Measurements from ENCODE around the gene ZRANB1.
"Not testable (repeated sequence)": the region's sequence is repeated elsewhere in the genome, so short reads cannot be mapped to it uniquely, and the experiment has no call there.

The ZRANB1 gene

DNA sequence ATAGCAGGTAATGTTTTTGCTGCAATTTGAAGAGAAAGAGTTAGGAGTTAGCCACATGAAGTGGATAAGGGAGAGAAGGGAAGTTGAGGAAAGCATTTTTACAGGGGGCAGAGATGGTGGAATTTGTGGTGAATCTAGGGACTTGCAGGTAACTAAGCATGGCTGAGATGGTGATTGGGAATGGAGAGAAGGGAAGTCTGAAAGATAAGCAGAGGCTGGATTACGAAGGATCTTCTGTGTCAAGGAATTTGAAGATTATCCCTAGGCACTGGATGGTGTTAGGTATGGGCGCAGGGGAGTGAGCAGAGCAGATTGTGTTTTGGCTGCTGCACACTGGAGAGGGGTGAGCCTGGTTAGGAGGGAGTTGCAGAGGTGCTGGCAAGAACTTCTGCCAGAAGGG, 25.3 kb downstream of the ZRANB1 start:
- DNase-seq, result no peak

- no peak for DNase-seq
Observed at GRCh38 chr10:124971276-124971675, 29.4 kb downstream of the ZRANB1 start.

DNA sequence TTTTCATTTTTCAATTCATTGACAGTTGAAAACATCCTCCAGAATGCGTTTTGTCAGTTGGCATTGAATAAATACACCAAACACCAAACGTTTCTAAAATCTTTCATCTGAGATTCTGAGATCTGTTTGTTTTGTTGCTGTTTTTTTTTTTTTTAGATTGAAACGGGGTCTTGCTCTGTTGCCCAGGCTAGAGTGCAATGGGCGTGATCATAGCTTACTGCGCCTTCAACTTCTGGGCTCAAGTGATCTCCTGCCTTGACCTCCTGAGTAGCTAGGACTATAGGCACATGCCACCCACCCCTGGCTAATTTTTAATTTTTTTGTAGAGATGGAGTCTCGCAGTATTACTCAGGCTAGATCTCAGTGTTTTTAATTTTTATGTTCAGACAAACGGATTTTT, 30.7 kb downstream of the ZRANB1 start:
- no peak for DNase-seq

GRCh38 chr10:124974131-124974530, 32.2 kb downstream of the ZRANB1 start:
- DNase-seq, result no peak

DNA sequence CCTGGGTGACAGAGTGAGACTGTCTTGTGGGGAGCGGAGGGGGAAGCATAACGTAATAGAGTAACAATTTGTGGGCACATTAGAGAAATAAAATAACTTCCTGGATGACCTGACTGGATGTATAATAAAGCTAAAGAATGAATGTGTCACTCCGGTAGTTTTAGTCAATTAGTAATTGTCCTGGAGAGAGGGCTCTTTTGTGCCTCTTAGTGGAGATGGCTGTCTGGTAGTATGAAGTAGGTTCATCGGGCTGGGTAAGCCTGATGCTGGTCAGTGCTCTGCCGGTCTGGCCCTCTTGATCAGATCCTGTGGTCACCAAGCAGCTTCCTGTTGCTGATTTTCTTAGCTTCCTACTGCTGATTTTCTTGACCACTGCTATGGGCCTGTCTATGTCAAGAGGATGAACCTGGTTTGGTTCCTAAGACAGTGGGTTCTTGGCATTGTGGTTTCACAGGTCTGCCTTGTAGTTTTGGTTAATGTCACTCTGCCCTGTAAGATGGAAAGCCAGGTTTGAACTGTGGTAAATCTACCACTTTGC, 34.1 kb downstream of the ZRANB1 start:
- DNase-seq, result no peak

DNA sequence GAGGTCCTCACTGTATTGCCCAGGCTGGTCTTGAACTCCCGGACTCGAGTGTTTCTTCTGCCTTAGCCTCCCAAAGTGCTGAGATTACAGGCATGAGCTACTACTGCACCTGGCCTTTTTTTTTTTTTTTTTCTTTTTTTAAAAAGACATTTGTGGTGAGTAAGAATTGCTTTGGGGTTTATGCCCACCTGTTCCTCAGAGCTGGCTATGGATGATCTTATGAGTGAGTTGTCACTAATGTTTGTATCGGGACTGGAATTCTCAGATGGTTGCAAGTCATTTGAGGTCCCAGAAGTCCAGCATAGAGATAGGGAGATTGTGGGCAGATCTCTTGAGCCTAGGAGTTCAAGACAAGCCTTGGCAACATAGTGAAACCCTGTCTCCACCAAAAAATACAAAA, 35.2 kb downstream of the ZRANB1 start:
- DNase-seq, result no peak

DNA sequence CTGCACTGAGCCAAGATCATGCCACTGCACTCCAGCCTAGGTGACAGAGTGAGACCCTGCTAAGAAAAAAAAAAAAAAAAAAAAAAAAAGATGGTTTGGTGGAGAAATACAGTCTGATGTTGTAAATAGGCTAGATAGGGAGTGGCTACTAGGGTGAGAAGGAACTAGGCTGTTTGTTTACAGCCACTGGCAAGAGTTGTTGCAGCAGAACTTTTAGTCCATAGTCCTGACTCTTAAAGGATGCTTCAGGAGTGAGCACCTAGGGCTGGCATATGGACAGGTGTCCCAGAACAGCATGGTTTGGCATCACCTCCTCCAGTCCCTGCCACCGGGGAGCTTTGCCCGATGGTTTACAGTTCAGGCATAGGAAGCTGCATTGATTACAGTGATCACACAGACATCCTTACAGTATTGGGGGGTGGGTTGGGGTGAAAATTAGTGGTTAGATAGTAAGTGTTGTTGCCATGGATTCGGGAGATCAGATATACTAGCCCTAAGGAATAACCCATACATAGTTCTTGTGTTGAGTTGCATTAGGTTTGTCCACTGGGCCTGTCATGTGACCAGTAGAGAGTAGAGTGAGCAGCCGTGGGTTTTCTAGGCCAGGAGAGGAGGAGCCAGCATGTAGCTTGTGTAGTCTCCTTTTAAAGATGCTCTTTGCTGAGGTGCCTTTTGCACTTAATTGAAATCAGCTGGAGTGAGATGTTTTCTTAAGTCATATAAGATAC, 35.9 kb downstream of the ZRANB1 start:
- DNase-seq, result no peak

- no peak for DNase-seq
Observed at GRCh38 chr10:124978376-124978725, 36.4 kb downstream of the ZRANB1 start.

GRCh38 chr10:124983321-124983720, 41.4 kb downstream of the ZRANB1 start:
- no peak for DNase-seq

DNA sequence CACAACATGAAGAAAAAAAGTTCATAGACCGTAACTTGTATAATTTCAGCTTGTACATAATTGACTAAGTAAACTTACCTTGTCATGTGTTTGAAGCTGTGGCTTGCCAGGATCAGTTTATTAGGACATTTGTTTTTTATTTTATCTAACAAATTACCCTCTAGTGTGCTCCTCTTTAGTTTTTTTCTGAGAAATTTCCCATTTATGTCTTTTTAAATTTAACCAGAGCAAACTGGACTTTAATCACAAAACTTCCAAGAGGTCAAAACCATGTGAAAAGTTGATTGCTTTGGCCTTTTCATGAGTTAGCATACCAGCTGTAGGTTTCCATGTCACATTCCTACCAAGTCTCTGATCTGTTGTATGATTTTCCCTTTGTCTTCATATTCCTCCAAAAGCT, 42.5 kb downstream of the ZRANB1 start:
- no peak for DNase-seq

DNA sequence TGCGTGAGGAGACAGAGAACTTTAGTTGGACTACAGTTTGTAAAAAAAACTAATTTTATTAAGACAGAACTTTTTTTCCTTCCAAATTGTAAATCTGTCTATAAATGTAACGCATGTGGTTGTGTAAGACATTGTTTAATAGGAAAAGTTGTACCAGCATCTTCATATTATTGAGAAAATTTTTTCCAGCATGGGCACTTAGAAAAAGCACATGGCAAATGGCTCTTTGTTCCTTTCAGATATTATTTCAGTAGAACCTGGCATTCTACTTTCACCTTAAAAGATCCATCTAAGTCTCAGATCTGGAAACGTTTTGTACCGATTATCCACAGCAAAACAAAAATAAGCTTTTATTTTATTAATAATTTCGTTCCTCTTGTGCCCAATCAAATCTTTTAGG, 43.2 kb downstream of the ZRANB1 start:
- no peak for DNase-seq

GRCh38 chr10:124987788-124988187, 45.9 kb downstream of the ZRANB1 start:
- no peak for DNase-seq

DNA sequence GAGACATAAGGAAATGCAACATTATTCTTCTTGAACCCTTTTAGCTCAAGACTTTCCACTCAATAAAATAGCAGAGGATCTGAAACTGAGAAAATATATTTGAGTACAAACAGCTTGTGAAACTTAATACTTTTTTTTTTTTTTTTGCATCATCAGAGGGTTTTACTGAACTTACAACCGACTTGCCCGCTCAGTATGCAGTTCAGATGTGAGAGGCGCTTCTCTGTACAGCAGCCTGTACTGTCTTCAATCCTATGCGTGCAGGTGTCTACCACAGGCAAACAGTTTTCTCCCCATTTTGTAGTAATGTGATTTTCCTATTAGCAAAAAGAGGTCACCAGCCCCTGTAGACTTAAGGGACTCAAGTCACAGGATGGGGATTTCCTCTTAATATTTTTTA, 46.8 kb downstream of the ZRANB1 start:
- DNase-seq, result not testable (repeated sequence)

GRCh38 chr10:124989526-124989925, 47.6 kb downstream of the ZRANB1 start:
- no peak for DNase-seq

DNA sequence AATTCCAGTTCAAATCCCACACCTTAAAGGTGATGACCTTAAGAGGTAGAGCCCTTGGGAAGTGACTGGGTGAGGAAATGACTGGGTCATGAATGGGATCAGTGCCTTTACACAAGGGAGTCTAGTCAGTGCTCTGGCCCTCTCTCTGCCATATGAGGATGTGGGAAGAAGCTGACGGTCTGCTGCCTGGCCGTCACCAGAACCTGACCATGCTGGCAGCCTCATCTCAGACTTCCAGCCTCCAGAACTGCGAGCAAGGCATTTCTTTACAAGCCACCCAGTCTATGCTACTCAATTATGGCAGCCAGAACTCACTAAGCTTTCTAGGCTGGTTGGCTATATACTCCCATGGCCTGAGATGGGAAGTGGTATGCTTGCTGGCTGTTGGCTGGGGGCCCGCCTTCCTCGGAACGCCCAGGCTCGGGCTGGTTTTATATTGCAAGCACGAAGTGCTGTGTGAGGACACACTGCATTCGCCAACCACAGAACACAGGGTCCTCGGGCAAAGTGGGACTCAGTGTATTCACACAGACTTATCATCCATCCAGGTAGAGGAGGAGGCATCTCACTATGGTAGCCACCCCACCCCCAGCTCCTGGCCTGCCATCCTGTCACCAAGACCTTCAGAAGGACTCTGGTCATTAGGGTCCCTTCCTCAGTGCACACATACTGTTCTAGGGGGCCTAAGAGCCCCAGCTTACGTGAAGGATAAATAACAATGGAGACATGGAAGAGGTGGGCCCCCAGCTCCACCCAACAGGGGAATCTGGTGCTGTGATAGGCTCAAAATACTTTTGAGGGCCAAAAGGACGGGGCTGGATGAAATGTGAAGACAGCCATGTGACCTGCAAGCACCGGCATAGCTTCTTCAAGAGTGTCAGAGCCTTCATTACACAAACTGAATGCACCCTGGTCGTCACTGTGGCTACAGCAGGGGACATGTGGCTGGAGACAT, 49.0 kb downstream of the ZRANB1 start:
- DNase-seq, result no peak

GRCh38 chr10:124991835-124992234, 49.9 kb downstream of the ZRANB1 start:
- no peak for DNase-seq

DNA sequence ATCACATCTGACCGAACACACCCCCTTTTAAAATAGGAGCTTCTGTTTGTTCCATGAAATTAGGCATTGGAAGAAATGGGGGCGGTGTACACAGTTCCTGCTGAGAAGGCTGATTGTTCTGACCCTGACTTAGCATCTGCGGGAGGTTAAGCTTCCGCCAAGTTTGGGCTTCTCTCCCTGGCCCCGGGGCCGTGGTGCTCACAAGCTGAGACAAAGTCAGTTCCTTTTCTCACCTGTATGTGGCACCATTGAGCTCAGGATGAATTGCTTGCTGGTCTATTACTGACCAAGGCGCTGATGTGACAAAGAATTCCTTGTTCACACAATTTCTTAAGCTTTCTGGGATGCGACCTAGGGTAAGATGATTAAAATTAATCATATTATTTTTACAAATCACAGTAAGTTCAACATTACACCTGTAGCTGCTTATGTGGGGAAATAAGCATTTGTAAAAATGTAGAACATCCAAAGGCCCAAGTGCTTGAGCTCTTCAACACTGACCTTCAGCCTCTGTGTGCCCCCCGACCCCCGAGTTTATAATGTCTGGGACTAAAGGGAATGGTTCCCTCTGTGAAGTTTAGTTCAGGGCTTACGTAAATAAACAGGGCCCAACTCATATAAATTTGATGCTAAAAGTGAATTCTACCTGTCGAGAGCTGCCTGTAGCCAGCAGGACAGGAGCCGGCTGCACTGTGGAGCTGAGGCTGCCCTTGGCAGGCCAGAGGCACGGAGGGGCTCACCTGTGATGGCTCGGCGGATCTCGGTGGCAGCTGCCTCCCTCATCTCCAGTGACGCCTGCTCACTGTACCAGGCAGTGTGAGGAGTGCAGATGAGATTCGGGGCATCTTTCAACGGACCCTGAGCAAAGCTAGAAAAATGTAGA, 50.8 kb downstream of the ZRANB1 start:
- DNase-seq, result no peak

- no peak for DNase-seq
Observed at GRCh38 chr10:124993345-124993708, 51.4 kb downstream of the ZRANB1 start.

- no peak for DNase-seq
Observed at GRCh38 chr10:124993736-124994451, 52.0 kb downstream of the ZRANB1 start.

- DNase-seq, result no peak
Observed at GRCh38 chr10:124994573-124995473, 52.9 kb downstream of the ZRANB1 start.

DNA sequence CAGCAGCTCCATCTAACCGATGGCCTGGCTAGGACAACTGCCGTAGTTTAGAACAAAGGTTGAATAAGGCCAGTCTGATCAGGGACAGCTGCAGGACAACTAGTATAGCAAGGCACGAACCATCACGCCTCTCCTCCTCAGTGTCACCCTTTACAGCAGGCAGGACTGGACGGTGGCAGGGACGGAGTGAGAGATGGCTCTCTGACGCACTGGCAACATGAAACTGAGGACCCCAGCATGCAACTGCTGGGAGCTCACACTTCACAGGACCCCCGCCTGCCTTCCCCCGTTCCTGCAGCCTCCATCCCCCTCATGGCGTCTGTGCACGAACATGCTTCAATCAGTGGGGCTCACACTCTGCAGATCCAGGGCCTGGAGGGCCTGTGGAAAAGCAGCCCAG, 53.7 kb downstream of the ZRANB1 start:
- DNase-seq, result no peak
